HG03135 (cell line): ENCODE measurements around the gene COPE.
"Not testable (repeated sequence)": the region's sequence is repeated elsewhere in the genome, so short reads cannot be mapped to it uniquely, and the experiment has no call there.

Experiments
- ATAC-seq: cut with Tn5 transposase; IDR thresholded peaks from one replicate; pipeline ENCODE4 v1.9.1; 2021; ENCODE audit warnings: mild to moderate bottlenecking, moderate library complexity; ENCODE audit not compliant: unreplicated experiment

Gene COPE

DNA sequence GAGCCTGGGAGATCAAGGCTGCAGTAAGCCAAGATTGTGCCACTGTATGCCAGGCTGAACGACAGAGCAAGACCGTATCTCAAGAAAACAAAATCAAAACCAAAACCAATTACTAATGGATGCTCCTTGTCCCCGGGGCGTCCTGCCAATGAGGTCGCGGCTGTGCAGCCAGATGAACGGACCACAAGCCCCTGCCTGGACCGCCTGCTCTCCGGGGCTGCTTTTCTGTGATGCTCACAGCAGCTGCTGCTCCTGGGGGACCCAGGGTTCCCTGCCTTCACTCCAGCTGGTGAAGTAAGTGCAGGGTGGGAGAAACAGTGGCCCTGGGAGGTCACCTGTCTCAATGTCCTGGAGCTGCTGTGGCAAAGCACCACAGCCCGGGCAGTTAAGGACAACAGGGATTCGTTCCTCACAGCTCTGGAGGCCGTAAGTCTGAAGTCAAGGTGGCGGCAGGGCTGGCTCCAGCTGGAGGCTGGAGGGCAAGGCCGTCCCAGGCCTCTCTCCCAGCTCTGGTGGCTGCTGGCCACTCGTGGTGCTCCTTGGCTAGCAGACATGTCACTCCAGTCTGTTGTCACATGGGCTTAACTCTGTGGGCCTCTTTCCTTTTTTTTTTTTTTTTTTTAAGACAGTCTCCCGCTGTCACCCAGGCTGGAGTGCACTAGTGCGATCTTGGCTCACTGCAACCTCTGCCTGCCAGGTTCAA lies 10.1 kb downstream of the COPE start:
- ATAC-seq: no peak

DNA sequence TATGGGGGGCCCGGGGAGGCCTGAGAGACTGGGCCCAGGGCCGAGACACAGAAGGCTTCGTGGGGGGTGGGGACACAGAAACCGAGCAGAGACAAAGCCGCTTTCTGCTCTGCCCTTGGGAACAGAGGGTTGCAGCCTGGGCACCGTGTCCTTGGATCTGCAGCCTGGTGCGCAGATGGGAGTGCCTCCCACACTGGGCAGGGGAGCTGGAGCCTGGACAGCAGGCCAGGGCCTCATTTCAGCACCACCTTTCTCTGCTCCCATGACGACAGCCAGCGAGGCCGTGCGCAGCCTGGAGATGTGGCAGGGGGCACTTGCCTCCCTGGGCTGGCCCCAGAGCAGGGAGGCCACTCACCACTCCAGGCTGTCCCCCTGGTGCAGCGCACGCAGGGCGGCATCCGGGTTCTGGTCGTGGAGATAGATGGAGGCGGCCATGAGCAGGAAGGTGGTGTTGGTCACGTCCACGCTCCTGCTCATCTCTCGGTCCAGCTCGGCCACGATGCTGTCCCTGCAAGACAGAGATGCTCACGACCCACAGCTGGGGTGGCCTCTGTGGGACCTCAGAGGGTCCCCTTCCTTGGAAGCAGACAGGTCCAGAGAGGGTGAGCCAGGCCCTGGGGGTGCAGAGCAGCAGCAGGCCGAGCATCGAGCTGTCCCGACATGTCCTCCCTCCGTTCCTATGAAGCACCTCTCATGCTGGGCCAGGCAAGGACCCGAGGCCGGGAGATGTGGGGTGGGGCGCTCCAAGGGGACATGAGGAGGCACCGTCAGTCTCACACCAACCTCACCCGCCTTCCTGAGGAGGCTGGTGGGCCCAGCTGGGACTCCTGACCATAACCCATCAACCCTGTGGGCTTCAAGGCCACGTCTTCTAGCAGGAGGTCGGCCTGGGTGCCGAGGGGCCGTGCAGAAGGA lies 12.3 kb downstream of the COPE start:
- ATAC-seq: no peak

DNA sequence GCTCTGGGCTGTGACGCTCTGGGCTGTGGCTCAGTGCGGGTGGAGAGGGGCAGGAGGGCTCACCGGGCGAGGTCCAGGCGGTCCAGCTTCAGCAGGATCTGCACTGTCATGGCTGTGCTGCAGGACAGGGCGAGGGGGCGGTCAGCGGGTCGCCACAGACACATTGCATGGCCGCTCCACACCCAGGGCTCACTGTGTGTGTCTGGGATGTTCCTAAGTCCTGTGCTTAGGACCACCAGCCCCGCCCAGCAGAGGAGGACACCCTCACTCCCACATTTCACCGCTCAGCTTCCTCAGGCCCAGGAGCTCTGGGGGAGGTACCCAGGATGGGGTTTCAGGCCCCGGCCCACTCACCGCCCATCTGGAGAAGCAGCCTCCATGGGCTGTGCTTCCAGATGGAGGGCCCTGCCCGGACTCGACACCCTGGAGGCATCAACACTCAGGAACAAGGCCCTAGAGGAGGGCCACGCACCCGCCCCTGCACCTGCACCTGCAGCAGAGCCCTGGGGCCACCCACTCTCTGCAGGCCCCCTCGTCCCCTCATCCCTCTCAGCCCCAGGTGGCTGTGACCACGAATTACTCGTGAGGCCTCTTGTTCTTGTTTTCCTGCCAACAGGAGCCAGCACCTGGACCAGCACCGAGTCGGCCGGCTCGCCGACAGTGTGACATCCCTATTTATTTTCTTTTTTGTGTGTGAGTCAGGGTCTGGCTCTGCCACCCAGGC lies 13.5 kb downstream of the COPE start:
- ATAC-seq: no peak

DNA sequence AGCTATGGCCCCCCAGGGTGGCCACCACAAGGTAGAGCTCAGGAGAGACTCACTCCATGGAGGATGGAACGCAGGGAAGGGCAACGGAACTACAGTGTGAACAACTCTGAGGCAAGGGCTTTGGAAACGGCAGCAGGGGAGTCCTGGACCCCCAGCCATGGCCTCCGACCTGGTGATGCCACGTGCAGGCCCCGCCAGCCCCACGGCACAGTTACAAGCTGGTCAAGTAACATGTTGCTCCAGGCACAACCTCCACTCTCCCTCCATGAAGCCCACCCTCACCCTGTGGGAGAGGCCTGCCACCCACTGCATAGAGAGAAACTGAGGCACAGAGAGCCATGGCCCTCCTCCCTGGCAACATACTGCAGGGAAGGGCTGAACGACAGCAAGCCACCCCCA lies 14.1 kb downstream of the COPE start:
- no peak for ATAC-seq

DNA sequence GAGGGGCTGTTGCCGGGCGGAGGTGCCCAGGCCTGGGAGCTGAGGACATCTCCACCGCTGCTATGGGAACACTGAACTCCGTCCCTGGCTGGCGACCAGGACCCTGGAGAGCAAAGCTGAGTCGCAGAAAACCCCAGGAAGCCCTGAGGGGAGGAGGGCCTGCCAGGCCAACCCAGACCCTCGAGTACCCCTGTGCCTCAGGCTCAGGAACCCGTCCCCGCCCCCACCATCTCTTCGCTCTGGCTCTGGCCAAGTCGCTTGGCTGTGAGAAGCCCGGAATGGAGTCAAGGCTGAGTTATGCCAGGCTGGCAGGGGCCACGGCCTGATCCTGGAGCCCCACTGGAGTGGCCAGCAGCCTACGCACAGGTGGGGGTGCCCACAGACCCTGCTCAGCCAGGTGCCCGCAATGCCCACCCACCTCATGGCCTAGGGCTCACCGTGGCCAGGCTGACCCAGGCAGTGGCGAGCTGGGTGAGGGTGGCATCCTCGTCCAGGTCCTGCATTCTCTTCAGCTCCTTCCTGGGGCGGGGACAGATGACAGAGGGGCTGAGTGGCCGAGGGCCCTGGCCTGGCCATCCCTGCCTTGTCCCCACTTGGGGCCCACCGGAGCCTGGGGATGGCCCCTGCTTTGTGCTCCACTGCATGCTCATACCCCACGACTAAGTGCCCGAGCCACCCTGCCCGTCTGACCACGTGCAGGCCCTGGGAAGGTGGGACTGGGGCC lies 14.7 kb downstream of the COPE start:
- no peak for ATAC-seq

DNA sequence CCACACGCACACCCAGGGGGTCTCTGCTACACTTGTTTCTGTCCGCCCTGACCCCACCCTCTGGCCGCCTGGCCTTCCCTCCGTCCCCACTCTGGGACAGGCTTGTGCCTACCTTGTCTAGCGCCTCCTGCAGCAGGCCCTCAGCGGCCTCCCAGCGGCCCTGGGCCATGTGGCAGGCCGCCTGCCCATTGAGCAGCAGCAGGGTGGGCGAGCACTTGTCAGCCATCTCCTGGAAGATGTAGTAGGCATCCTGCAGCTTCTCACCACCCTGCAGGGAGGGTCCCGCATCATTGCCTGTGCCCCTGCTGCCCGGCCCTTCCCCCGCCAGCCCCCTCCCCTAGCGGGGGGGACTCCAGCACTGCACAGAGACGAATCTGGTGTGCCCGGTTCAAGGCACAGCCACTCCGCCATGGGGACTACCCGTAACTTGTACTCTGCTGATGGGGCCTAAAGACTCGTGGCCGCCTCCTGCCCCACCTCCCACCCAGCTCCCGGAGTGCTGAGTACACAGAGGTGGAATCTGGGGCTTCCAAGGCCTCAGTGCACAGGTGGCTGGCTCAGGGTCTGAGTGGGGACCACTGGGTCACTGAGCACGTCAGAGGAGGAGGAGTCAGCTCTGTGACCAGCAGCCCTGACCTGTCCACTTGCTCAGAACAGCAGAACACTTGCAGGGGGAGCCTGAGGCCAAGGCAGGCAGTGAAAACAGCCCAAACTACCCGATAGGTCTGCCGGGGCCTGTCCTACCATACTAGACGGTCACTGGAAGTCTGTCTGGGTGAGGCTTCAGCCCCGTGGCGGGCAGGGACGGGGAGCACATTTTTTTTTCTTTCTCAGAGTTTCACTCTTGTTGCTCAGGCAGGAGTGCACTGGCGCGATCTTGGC lies 15.8 kb downstream of the COPE start:
- ATAC-seq: no peak

DNA sequence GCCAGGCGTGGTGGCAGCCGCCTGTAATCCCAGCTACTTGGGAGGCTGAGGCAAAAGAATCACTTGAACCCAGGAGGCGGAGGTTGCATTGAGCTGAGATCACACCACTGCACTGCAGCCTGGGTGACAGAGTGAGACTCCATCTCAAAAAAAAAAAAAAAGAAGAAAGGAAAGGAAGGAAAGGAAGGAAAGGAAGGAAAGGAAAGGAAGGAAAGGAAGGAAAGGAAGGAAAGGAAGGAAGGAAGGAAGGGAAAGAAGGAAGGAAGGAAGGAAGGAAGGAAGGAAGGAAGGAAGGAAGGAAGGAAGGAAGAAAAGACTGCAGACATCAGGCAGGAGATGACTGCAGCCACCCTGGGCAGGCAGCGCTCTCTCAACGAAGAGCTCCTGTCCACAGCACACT lies 16.7 kb downstream of the COPE start:
- ATAC-seq: not testable (repeated sequence)

DNA sequence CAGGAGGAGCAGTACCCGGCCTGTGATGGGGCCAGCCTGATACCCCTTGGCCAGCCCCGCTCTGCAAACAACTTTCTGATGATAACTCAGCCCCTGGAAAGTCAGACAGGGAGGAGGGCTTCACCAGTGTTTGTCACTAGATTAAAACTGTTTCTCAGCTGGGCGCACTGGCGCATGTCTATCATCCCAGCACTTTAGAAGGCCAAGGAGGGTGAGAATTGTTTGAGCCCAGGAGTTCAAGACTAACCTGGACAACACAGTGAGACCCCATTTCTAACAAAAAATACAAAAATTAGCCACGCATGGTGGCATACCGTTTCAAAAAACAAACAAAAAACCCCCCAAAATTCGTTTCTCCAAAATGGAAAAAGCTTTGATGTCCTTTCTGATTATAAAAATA lies 17.7 kb downstream of the COPE start:
- ATAC-seq: no peak

DNA sequence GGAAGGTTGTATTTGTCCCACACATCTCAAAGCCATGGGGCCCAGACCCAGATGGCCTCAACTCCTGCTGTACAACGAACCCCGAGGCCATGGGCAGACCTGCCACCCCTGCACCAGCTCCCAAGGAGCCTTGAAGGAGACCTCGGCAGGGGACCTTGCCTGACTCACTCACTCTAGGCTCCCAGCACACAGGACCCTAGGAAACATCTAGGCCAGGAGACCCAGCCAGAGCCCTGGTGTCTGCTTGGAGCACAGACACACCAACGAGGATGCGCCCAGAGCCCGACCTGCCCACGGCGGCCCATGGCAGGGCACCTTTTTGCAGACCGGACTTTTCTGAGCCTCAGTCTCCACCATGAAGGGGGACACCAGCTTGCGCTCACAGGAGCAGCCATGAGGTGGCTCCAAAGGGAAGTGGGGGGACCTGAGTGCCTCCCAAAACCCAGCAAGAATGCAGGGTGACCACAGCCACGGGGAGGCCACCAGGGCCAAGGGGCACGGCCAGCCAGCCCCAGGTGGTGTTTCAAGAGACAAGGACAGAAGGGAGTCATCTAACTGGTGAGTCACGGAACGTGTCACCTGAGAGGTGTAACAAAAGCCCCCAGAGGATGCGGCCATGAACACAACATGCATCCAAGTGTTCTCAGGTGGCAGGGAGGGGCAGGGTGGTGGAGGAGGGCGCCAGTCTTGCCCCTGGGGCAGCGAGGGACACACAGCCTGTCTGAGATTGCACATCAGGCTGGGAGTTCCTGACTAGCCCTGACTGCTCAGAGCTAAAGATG lies 18.3 kb downstream of the COPE start:
- no peak for ATAC-seq

DNA sequence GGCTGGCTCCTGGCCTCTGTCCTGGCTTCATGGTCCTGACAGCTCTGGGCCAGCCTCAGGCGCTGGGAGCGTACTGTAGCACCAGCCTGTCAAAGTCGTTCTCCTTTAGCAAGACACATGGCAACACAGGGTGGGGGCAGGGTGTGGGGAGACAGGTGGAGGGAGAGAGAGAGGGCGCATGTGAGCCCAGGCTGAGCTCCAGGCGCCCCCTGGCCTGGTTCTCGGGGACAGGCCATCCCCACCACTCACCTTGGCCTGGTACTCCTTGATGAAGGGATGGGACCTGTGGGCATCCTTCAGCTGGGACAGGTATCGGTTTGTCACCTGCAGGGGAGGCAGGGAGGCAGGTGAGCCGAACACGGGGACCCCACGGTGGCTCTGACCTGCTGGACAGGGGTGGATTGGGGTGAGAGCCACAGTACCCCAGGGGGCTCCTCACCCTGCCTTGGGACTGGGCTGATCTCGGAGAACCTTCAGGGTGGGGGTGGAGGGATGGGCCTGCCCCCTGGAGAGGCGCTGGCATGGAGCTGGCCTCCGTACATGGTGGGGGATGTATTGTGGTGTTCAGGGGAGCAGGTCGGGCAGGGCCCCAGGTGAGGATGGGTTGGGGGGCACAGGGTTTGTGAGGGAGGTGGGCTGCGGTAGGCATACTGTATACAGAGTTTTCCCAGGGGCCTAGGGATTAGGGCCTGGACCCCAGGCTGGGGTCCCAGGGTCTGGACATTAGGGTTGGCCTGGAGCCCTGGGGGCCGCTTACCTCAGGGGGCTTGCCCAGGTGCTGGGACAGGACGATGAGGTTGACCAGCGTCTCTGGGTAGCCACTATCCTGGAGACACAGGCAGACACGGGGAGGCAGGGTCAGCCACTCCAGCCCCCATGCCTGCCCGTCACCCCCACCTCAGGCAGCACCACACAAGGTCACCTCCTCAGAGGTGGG lies 19.3 kb downstream of the COPE start:
- ATAC-seq: no peak

DNA sequence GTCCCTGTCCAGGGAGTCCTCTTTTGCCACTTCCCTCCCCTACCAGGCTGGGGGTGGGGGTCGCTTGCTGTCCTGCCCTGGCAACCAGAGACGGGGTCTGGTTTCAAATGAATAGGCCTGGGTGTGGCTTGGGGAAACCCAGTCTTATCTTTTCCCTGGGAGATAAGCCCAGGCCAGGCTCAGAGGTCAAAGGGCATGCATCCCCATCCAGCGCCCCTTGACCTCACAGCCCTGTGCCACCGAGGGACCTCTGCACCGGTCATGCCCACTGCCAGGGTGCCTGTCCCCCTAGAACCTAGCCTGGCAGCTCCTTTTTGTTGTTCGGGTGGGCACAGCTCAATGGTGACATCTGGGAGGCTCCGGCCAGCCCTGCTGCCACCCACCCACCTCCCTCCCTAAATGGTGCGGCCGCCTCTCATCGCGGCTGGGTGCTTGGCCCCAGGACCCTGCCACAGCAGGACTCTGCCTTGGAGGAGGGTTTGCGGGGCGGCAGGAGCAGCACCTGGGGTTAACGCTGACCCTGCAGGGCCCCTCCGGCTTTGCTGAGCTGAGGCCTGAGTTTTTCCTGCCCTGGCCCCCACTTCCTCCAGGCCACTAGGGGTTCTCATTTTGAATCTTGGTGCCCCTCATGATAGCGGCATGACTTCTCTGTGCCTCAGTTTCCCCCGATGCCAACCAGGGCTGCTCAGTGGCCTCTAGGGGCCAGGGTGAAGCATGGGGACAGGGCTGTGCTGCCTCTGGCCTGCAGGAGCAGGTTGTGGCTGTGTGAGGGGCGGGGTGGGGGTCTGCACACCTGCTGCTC lies 20.4 kb downstream of the COPE start:
- no peak for ATAC-seq

DNA sequence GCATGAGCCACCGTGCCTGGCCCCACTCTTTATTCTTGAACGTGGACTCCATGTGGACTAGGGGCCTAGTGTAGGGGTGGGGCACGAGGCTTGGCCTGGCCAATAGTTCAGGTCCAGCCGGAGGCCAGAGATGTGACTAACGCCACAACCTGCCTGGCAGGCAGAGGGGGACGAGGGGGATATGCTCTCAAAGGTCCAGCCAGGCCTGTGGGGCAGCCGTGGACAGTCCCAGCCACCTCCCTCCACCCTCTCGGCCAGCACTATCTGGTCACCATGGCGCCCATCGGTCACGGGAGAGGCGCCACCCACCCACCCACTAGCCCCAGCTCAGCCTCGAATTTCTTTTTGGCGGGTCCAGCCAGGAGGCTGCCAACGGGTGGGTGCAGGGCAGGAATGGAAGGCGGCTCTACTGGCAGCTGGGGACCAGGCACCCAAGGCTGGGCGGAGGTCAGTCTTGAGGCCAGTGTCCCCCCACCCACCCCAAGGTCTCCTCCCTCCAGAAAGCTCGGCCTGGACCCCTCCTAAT lies 21.0 kb downstream of the COPE start:
- no peak for ATAC-seq

DNA sequence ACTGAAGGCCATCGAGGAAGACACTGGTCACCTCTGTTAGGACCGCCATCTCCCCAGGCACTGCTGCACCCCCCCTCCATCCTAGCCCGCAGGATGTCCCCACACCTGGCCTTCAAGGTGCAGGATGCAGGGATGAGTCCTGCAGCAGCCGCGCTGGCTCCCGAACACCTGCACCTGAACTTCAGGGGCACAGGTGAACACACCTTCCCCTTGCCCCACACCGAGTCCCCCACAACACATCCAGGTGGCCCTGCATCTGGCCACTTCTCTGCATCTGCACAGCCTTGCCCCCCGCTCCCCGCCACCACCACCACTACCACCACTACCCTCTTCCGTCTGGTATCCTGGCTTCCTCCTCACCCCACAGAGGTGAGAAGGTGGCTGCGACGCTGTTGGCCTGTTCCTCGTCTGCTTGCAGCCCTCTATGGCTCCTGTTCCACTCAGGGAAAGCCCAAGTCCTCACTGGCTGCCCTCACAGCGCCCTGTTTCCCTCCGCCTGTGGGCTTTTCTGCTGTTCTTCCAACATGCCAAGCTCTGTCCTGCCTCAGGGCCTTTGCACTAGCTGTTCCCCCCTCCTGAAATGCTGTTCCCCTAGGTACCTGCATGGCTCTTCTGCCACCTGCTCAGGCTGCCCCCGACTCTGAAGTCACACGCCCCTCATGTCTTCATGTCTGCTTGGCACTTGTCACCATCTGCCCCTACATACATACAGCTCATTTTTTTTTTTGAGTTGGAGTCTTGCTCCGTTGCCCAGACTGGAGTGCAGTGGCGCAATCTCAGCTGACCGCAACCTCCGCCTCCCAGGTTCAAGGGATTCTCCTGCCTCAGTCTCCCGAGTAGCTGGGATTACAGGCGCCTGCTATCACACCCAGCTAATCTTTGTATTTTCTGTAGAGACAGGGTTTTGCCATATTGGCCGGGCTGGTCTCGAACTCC lies 21.8 kb downstream of the COPE start:
- ATAC-seq: no peak

DNA sequence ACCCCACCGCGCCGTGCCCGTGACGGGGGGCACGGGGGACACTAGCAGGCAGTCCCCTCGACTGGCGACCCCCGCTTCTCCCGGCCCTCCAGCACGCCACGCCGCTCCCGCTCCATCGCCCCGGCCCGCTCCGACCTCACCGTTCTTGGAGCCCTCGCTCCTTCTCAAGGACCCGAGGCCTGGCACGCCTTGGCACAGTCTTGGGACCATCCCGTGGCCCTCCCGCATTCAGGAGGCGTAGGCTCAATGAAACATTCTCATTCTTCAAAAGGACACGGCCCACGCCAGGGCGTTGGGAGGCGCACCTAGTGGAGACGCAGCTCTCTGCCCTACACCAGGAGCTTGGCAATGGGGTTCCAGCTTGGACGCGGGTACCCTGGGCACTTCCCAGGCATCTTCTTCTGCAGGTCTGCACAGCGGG lies 22.8 kb downstream of the COPE start:
- no peak for ATAC-seq

DNA sequence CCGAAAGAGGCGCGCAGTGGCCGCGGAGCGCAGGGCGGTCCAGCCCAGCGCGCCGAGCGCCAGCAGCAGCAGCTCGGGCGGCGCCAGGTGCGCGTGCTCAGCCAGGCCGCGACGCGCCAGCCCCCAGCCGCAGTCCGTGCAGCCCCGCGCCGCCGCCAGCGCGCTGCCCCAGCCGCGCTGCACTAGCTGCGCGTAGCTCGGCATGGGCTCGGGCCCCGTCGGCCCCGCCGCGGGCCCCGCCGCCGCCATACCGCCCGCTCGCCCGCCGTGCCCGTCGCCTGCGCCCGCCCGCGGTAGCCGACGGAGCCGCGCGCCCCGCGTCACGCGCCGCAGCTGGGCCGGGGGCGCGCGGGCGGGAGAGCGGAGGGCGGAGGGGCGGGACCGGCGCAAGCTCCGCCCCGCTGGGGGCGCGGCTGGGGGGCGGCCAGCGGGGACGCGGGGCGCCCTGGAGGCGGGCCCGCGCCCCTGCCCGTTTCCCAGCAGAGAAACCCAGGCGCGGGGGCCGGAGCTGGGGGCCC lies 23.3 kb downstream of the COPE start, which contains the start of gene CERS1:
TSS of gene CERS1 (minus strand) at position 335 of the 518 bp plus-strand sequence. CDS start at position 249, 86 bp downstream.
- ATAC-seq: no peak
